SU-DHL-6 (cell line): ENCODE results near the gene WNK1.
"Not testable (repeated sequence)": the region's sequence is repeated elsewhere in the genome, so short reads cannot be mapped to it uniquely, and the experiment has no call there.

ENCODE experiments used
- H2AFZ ChIP-seq: fragments of 200-600 bp; sonication (generic); 2 replicates; pipeline ENCODE4 v1.6.1; 2014; ENCODE audit warnings: low read depth, mild to moderate bottlenecking, moderate library complexity, mixed read lengths, antibody characterized with exemption, low read length; ENCODE audit not compliant: severe bottlenecking
- H3F3A ChIP-seq: fragments of 200-600 bp; shearing (Covaris generic); 2 replicates; pipeline ENCODE4 v1.6.0; 2016; ENCODE audit warnings: antibody characterized with exemption, mild to moderate bottlenecking; ENCODE audit not compliant: insufficient read depth
- H3K27ac ChIP-seq: fragments of 200-600 bp; sonication (generic); 2 replicates; pipeline ENCODE4 v1.5.1; 2016; ENCODE audit warnings: low read depth, mild to moderate bottlenecking, low read length, moderate library complexity, mixed read lengths
- H3K27me3 ChIP-seq: fragments of 200-600 bp; sonication (generic), shearing (Covaris generic); 2 replicates; pipeline ENCODE4 v1.6.0; 2014; ENCODE audit warnings: mild to moderate bottlenecking, low read length
- H3K36me3 ChIP-seq: fragments of 200-600 bp; sonication (generic); 2 replicates; pipeline ENCODE4 v1.6.1; 2014; ENCODE audit warnings: mild to moderate bottlenecking, low read length, mixed read lengths
- H3K4me2 ChIP-seq: fragments of 300-600, 200-600 bp; shearing (Covaris generic), sonication (generic); 2 replicates; pipeline ENCODE4 v1.6.0; 2014; ENCODE audit warnings: low read length, low read depth, mild to moderate bottlenecking; ENCODE audit not compliant: poor library complexity, severe bottlenecking
- H3K4me3 ChIP-seq: fragments of 200-600 bp; sonication (generic); 2 replicates; pipeline ENCODE4 v1.5.1; 2014; ENCODE audit warnings: antibody characterized with exemption, low read length, mild to moderate bottlenecking, mixed read lengths; ENCODE audit not compliant: insufficient read depth, poor library complexity, severe bottlenecking
- H3K79me2 ChIP-seq: fragments of 200-600 bp; sonication (generic); 2 replicates; pipeline ENCODE4 v1.6.1; 2014; ENCODE audit warnings: mild to moderate bottlenecking, low read length, moderate library complexity; ENCODE audit not compliant: insufficient read depth
- H3K9ac ChIP-seq: fragments of 200-600 bp; sonication (generic); 2 replicates; pipeline ENCODE4 v1.7.0; 2014; ENCODE audit warnings: mild to moderate bottlenecking, low read length
- H3K9me2 ChIP-seq: fragments of 200-600 bp; sonication (generic); replicated peaks from 2 replicates; pipeline ENCODE4 v1.6.1; 2014; ENCODE audit warnings: low read length; ENCODE audit not compliant: insufficient read depth
- H3K9me3 ChIP-seq: fragments of 200-600 bp; sonication (generic); 2 replicates; pipeline ENCODE4 v1.6.1; 2014; ENCODE audit warnings: low read length, mixed read lengths; ENCODE audit not compliant: insufficient read depth
- H4K20me1 ChIP-seq: fragments of 200-600 bp; sonication (generic); 2 replicates; pipeline ENCODE4 v1.6.1; 2014; ENCODE audit warnings: low read depth, mild to moderate bottlenecking, antibody characterized with exemption, low read length, moderate library complexity, mixed read lengths
- CTCF ChIP-seq: fragments of 200-600 bp; sonication (generic); IDR thresholded peaks from one replicate; pipeline ENCODE4 v1.5.1; 2017; ENCODE audit warnings: antibody characterized with exemption, mild to moderate bottlenecking, low read length, moderate library complexity; ENCODE audit not compliant: insufficient read depth, poor library complexity, severe bottlenecking
- EZH2phosphoT487 ChIP-seq: fragments of 200-600 bp; sonication (generic), shearing (Covaris generic); conservative IDR thresholded peaks from 2 replicates; pipeline ENCODE4 v1.6.1; 2018; ENCODE audit warnings: mild to moderate bottlenecking, antibody characterized with exemption, low read length, moderate library complexity, mixed read lengths

The WNK1 gene

GRCh38 chr12:751999-752694, at the start of gene WNK1:
WNK1 (plus strand) TSS chr12:752579; CDS start chr12:753566, 987 bp downstream.
- no peak for TF ChIP-seq CTCF
- no peak for TF ChIP-seq EZH2phosphoT487
- H4K20me1 ChIP-seq = peaks cover 16% of the 10 kb centered on the region
- peaks cover 4% of the 10 kb centered on the region for H3K36me3 ChIP-seq
- peak within 1 kb of the TSS; percentile 83 for H3K4me3 ChIP-seq
- peaks cover 39% of the 10 kb centered on the region for H3F3A ChIP-seq
- peak within 1 kb of the TSS; percentile 86 for H3K27ac ChIP-seq
- peak within 1 kb of the TSS; percentile 96 for H3K4me2 ChIP-seq
- peak within 1 kb of the TSS; percentile 78 for H2AFZ ChIP-seq
- H3K79me2 ChIP-seq = peaks cover 43% of the 10 kb centered on the region
- no peaks in the 10 kb centered on the region for H3K9me3 ChIP-seq
- no peaks in the 10 kb centered on the region for H3K9me2 ChIP-seq
- H3K9ac ChIP-seq = peak within 1 kb of the TSS; percentile 85
- H3K27me3 ChIP-seq = no peaks in the 10 kb centered on the region

DNA sequence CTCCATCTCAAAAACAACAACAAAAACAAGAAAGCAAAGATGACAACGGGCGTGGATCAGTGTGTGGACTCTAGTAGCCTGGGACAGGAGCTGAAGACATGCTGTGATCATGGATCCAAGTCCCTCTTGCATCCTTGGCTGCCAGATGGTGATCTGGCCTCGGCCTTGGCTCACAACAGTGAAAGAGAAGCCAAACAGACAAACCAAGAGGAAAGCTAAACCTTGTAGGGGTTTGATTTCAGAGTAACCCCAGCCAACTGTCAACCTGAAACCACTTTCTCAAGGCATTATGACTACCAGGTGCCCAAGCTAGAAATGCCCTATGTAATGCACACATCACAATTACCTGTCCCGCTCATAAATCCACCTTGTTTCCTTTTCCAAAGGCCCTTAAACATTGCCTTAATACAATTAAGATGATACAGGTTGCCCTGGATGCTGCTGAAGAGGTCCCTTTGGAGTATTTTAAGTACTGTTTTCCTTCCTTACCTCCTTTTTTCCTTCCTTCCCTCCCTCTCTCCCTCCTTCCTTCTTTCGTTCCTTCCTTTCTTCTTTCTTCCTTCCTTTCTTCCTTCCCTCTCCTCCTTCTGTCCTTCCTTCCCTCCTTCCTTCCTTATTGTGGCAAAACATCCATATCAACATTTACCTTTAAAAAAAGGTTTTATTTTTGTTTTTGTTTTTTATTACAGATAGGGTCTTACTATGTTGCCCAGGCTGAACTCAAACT, 47.7 kb upstream of the WNK1 start:
- Histone ChIP-seq H2AFZ (no peak overlapping the region), H3K27me3 (no peaks in the 10 kb centered on the region), H3K9ac (no peak overlapping the region), H3K79me2 (no peaks in the 10 kb centered on the region), H3K27ac (no peak overlapping the region), H3F3A (no peaks in the 10 kb centered on the region), H3K9me2 (no peaks in the 10 kb centered on the region), H4K20me1 (no peaks in the 10 kb centered on the region), H3K9me3 (no peaks in the 10 kb centered on the region), H3K36me3 (no peaks in the 10 kb centered on the region), H3K4me3 (no peak overlapping the region), H3K4me2 (no peak overlapping the region)
- TF ChIP-seq CTCF = no peak

DNA sequence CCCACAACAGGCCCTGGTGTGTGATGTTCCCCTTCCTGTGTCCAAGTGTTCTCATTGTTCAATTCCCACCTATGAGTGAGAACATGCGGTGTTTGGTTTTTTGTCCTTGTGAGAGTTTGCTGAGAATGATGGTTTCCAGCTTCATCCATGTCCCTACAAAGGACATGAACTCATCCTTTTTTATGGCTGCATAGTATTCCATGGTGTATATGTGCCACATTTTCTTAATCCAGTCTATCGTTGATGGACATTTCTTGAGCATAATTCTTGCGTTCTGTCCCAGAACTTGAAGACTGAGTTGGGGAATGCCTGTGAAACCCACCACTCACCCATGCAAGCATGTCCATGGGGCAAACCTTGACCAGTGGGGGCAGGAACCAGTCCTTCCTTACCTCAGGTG, 44.3 kb upstream of the WNK1 start:
- H3K4me3 ChIP-seq, H3K9me2 ChIP-seq, H2AFZ ChIP-seq, H3K4me2 ChIP-seq, H3K9me3 ChIP-seq, H3K9ac ChIP-seq, H3F3A ChIP-seq, H3K27ac ChIP-seq, H4K20me1 ChIP-seq, H3K27me3 ChIP-seq, H3K36me3 ChIP-seq, H3K79me2 ChIP-seq: not testable (repeated sequence)

DNA sequence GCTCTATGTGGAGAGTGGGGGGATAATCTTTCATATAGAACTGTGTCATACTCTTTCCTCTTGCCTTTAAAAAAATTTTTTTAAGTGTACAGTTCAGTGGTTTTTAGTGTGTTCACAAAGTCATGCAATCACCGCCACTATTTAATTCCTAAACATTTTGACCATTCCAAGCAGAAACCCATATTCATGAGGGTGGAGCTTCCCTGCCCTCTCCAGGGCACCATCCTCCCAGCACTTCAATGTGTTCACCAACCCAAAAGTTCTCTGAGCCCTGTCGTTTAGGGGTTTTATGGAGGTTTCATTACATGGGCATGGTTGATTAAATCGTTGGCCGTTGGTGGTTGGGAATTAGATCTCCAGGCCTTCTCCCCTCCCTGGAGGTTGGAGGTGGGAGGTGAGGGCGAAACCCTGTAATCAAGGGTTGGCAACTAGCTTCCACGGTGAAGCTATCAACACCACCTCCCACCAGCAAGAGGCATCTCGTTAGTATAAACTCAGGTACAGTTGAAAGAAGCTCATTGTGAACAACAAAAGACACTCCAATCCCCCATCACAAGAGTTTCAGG, 42.8 kb upstream of the WNK1 start:
- Histone ChIP-seq H3K27me3 (no peaks in the 10 kb centered on the region), H3F3A (no peaks in the 10 kb centered on the region), H3K9ac (no peak overlapping the region), H3K4me2 (no peak overlapping the region), H3K4me3 (no peak overlapping the region), H4K20me1 (no peaks in the 10 kb centered on the region), H3K9me2 (no peaks in the 10 kb centered on the region), H3K9me3 (no peaks in the 10 kb centered on the region), H3K79me2 (no peaks in the 10 kb centered on the region), H3K27ac (no peak overlapping the region), H3K36me3 (no peaks in the 10 kb centered on the region), H2AFZ (no peak overlapping the region)
- TF ChIP-seq CTCF = no peak
- TF ChIP-seq EZH2phosphoT487 = no peak
